ENCODE measurements around the gene ANKRD44. TPM values are rescaled to one million over a fixed set of nuclear protein-coding genes. Genes with fewer than 3 reads are reported as not detected.
"Not testable (repeated sequence)": the region's sequence is repeated elsewhere in the genome, so short reads cannot be mapped to it uniquely, and the experiment has no call there.

Gene ANKRD44
- total RNA-seq, 1 donor from 2014 or later, result 4.0 TPM

DNA sequence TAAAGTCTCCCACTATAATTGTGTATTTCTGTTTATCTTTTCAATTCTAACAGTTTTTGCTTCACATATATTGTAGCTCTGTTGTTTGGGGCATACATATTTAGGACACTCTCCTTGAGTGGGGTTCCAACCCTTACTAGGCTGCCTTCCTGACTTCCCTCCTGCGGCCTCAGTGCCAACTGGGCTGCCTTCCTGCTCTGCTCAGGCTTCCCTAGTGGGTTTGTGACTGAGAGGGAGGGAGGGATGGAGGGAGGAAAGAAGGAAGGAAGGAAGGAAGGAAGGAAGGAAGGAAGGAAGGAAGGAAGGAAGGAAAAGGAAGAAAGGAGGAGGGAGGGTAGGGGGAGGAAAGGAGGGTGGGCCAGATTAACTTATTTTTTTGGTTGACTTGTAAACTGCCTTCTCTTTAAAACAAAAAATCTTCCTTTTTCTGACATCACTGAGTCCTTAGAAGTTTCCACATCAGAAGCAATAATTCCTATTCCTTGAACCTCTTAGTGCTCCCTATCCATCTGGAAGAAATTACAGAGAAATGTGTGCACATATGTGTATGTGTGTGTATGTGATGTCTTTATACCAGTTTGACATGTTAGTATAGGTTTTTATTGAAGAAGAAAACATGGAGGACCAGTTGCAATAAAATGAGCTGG is 238.7 kb downstream of the ANKRD44 start:
- Mint-ChIP-seq H3K27me3 (no peaks in the 10 kb centered on the region), H3K4me1 (ENCODE audit: low read depth) (no peaks in the 10 kb centered on the region), H3K36me3 (ENCODE audit: insufficient read depth) (no peaks in the 10 kb centered on the region), H3K4me3 (ENCODE audit: low read depth) (no peak overlapping the region), H3K9me3 (ENCODE audit: low read depth) (peaks cover 3% of the 10 kb centered on the region), H3K27ac (no peak overlapping the region)
- TF ChIP-seq, protein P1, sequence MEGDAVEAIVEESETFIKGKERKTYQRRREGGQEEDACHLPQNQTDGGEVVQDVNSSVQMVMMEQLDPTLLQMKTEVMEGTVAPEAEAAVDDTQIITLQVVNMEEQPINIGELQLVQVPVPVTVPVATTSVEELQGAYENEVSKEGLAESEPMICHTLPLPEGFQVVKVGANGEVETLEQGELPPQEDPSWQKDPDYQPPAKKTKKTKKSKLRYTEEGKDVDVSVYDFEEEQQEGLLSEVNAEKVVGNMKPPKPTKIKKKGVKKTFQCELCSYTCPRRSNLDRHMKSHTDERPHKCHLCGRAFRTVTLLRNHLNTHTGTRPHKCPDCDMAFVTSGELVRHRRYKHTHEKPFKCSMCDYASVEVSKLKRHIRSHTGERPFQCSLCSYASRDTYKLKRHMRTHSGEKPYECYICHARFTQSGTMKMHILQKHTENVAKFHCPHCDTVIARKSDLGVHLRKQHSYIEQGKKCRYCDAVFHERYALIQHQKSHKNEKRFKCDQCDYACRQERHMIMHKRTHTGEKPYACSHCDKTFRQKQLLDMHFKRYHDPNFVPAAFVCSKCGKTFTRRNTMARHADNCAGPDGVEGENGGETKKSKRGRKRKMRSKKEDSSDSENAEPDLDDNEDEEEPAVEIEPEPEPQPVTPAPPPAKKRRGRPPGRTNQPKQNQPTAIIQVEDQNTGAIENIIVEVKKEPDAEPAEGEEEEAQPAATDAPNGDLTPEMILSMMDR (IDR thresholded peaks at IDR 0.05; ENCODE audit: unreplicated experiment), result no peak
- no peak for DNase-seq (ENCODE audit: low spot score, unreplicated experiment)

DNA sequence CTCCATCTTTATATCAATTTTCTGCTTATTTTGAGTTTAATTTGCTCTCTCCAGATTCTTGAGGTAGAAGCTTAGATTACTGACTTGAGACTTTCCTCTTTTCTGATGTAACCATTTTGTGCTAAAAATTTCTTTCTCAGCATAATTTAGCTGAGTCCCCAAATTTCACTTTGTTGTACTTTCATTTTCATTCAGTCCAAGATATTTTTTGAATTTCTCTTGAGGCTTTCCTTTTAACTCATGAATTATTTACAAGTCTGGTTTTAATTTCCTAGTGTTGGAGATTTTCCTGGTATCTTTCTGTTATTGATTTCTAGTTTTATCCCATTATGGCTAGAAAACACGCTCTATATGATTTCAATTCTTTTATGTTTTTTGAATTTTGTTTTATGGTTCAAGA is 239.4 kb downstream of the ANKRD44 start:
- no peak overlapping the region for H3K4me3 Mint-ChIP-seq (ENCODE audit: low read depth)
- TF ChIP-seq, protein P1 (IDR thresholded peaks at IDR 0.05; ENCODE audit: unreplicated experiment), result no peak

GRCh38 chr2:197069958-197070357 is 240.6 kb downstream of the ANKRD44 start:
- DNase-seq (ENCODE audit: low spot score, unreplicated experiment), result no peak
- Mint-ChIP-seq H3K36me3 (ENCODE audit: insufficient read depth) (peaks cover 2% of the 10 kb centered on the region), H3K9me3 (ENCODE audit: low read depth) (peaks cover 3% of the 10 kb centered on the region), H3K4me3 (ENCODE audit: low read depth) (no peak overlapping the region), H3K4me1 (ENCODE audit: low read depth) (no peaks in the 10 kb centered on the region), H3K27me3 (no peaks in the 10 kb centered on the region), H3K27ac (no peak overlapping the region)
- TF ChIP-seq, protein P1 (IDR thresholded peaks at IDR 0.05; ENCODE audit: unreplicated experiment), result no peak

More for the DNA sequence above, 239.4 kb downstream of the ANKRD44 start:
- Mint-ChIP-seq H3K9me3 (ENCODE audit: low read depth) (peaks cover 3% of the 10 kb centered on the region), H3K27me3 (no peaks in the 10 kb centered on the region), H3K4me1 (ENCODE audit: low read depth) (no peaks in the 10 kb centered on the region), H3K36me3 (ENCODE audit: insufficient read depth) (peaks cover 2% of the 10 kb centered on the region), H3K27ac (no peak overlapping the region)
- no peak for DNase-seq (ENCODE audit: low spot score, unreplicated experiment)

- H3K4me1 Mint-ChIP-seq (ENCODE audit: low read depth); H3K27ac Mint-ChIP-seq; H3K36me3 Mint-ChIP-seq (ENCODE audit: insufficient read depth); DNase-seq (ENCODE audit: low spot score, unreplicated experiment); H3K27me3 Mint-ChIP-seq; H3K4me3 Mint-ChIP-seq (ENCODE audit: low read depth): not testable (repeated sequence)
- peaks cover 18% of the 10 kb centered on the region for H3K9me3 Mint-ChIP-seq (ENCODE audit: low read depth)
Observed at GRCh38 chr2:197062574-197062973, 248.0 kb downstream of the ANKRD44 start.

GRCh38 chr2:197059477-197059876 is 251.1 kb downstream of the ANKRD44 start:
- H3K4me3 Mint-ChIP-seq (ENCODE audit: low read depth), result no peak overlapping the region
- no peaks in the 10 kb centered on the region for H3K4me1 Mint-ChIP-seq (ENCODE audit: low read depth)
- H3K9me3 Mint-ChIP-seq (ENCODE audit: low read depth), result peaks cover 29% of the 10 kb centered on the region
- no peak for DNase-seq (ENCODE audit: low spot score, unreplicated experiment)
- H3K36me3 Mint-ChIP-seq (ENCODE audit: insufficient read depth), result peaks cover 6% of the 10 kb centered on the region
- TF ChIP-seq, protein P1 (IDR thresholded peaks at IDR 0.05; ENCODE audit: unreplicated experiment), result no peak
- H3K27ac Mint-ChIP-seq, result no peak overlapping the region
- H3K27me3 Mint-ChIP-seq, result no peaks in the 10 kb centered on the region

DNA sequence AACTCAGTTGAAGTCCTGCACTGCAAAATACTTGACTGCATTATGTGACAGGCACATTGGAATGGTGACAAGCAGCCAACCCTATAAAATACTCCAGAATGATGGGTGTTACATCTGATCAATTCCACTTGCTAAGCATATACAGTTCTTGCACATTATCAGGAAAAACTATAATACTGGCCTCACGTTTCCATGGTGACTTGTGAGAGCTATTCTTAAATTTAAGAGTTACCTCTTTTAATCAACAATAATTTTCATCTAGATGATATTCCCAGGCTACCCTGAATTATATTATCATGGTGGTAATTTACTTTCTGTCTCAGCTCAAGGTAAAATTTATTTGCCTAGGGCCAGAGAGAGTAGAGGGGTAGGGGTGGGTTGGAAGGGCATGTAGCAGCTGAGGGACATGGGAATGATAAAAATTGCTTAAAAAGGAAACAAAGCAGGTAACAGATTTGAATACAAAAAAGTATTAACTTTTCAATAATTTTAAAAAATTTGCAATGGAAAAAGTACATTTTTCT is 251.7 kb downstream of the ANKRD44 start:
- no peaks in the 10 kb centered on the region for H3K27me3 Mint-ChIP-seq
- no peaks in the 10 kb centered on the region for H3K4me1 Mint-ChIP-seq (ENCODE audit: low read depth)
- TF ChIP-seq, protein P1 (IDR thresholded peaks at IDR 0.05; ENCODE audit: unreplicated experiment), result no peak
- H3K36me3 Mint-ChIP-seq (ENCODE audit: insufficient read depth), result peaks cover 6% of the 10 kb centered on the region
- no peak overlapping the region for H3K27ac Mint-ChIP-seq
- H3K4me3 Mint-ChIP-seq (ENCODE audit: low read depth), result no peak overlapping the region
- DNase-seq (ENCODE audit: low spot score, unreplicated experiment), result no peak
- peaks cover 24% of the 10 kb centered on the region for H3K9me3 Mint-ChIP-seq (ENCODE audit: low read depth)
